ES-I3 (cell line): ENCODE measurements around the gene LIPH.
"Not testable (repeated sequence)": the region's sequence is repeated elsewhere in the genome, so short reads cannot be mapped to it uniquely, and the experiment has no call there.

Experiments
- H3K36me3 ChIP-seq: 2 replicates; pipeline ENCODE4 v1.6.1; 2013; ENCODE audit warnings: mild to moderate bottlenecking, low read length, control low read depth, moderate library complexity; ENCODE audit not compliant: insufficient read depth
- H3K4me1 ChIP-seq: 2 replicates; pipeline ENCODE4 v1.6.1; 2013; ENCODE audit warnings: mild to moderate bottlenecking, control low read depth, low read length; ENCODE audit not compliant: insufficient read depth
- H3K9ac ChIP-seq: 2 replicates; pipeline ENCODE4 v1.6.1; 2013; ENCODE audit warnings: low read depth, mild to moderate bottlenecking, low read length, moderate library complexity
- H3K9me3 ChIP-seq: 2 replicates; pipeline ENCODE4 v1.6.1; 2013; ENCODE audit warnings: mild to moderate bottlenecking, low read length, moderate library complexity; ENCODE audit not compliant: control insufficient read depth, insufficient read depth

The LIPH gene

GRCh38 chr3:185560676-185561075, 8.3 kb upstream of the LIPH start:
- Histone ChIP-seq H3K9me3 (no peaks in the 10 kb centered on the region), H3K4me1 (peaks cover 21% of the 10 kb centered on the region), H3K36me3 (no peaks in the 10 kb centered on the region), H3K9ac (peak overlapping the region; percentile 17; the same call in 1 of the 2 replicates)

- H3K9ac ChIP-seq = peak overlapping the region; percentile 33
- H3K4me1 ChIP-seq = peaks cover 21% of the 10 kb centered on the region
- no peaks in the 10 kb centered on the region for H3K9me3 ChIP-seq
- no peaks in the 10 kb centered on the region for H3K36me3 ChIP-seq
Measured at GRCh38 chr3:185559706-185560090, 7.3 kb upstream of the LIPH start.

- no peak overlapping the region for H3K9ac ChIP-seq
- no peaks in the 10 kb centered on the region for H3K9me3 ChIP-seq
- peaks cover 21% of the 10 kb centered on the region for H3K4me1 ChIP-seq
Measured at GRCh38 chr3:185558395-185558794, 6.0 kb upstream of the LIPH start.

GRCh38 chr3:185556640-185557039, 4.3 kb upstream of the LIPH start:
- H3K36me3 ChIP-seq, H3K9ac ChIP-seq, H3K9me3 ChIP-seq: not testable (repeated sequence)
- H3K4me1 ChIP-seq = peaks cover 14% of the 10 kb centered on the region

More at GRCh38 chr3:185558395-185558794, 6.0 kb upstream of the LIPH start:
- no peaks in the 10 kb centered on the region for H3K36me3 ChIP-seq

GRCh38 chr3:185555860-185556347, 3.5 kb upstream of the LIPH start:
- Histone ChIP-seq H3K9me3 (no peaks in the 10 kb centered on the region), H3K9ac (no peak overlapping the region), H3K4me1 (peaks cover 7% of the 10 kb centered on the region), H3K36me3 (no peaks in the 10 kb centered on the region)

GRCh38 chr3:185555101-185555501, 2.7 kb upstream of the LIPH start:
- H3K9me3 ChIP-seq = no peaks in the 10 kb centered on the region
- no peak overlapping the region for H3K9ac ChIP-seq
- H3K4me1 ChIP-seq = peaks cover 6% of the 10 kb centered on the region
- no peaks in the 10 kb centered on the region for H3K36me3 ChIP-seq

- no peaks in the 10 kb centered on the region for H3K36me3 ChIP-seq
- no peak overlapping the region for H3K9ac ChIP-seq
- no peaks in the 10 kb centered on the region for H3K9me3 ChIP-seq
- H3K4me1 ChIP-seq = no peaks in the 10 kb centered on the region; the same call in none of the 2 replicates
Measured at GRCh38 chr3:185549651-185550111, 2.7 kb downstream of the LIPH start.

GRCh38 chr3:185549122-185549521, 3.3 kb downstream of the LIPH start:
- H3K9me3 ChIP-seq = no peaks in the 10 kb centered on the region
- no peaks in the 10 kb centered on the region; the same call in none of the 2 replicates for H3K4me1 ChIP-seq
- no peaks in the 10 kb centered on the region for H3K36me3 ChIP-seq
- H3K9ac ChIP-seq = no peak overlapping the region

GRCh38 chr3:185540695-185541094, 11.7 kb downstream of the LIPH start:
- no peak overlapping the region for H3K9ac ChIP-seq
- H3K9me3 ChIP-seq = no peaks in the 10 kb centered on the region
- no peaks in the 10 kb centered on the region for H3K36me3 ChIP-seq
- H3K4me1 ChIP-seq = no peaks in the 10 kb centered on the region; the same call in none of the 2 replicates

GRCh38 chr3:185539934-185540333, 12.5 kb downstream of the LIPH start:
- Histone ChIP-seq H3K36me3 (no peaks in the 10 kb centered on the region), H3K4me1 (no peaks in the 10 kb centered on the region; the same call in none of the 2 replicates), H3K9me3 (no peaks in the 10 kb centered on the region), H3K9ac (no peak overlapping the region)

- H3K9me3 ChIP-seq = no peaks in the 10 kb centered on the region
- H3K36me3 ChIP-seq = no peaks in the 10 kb centered on the region
- no peaks in the 10 kb centered on the region; the same call in 1 of the 2 replicates for H3K4me1 ChIP-seq
- H3K9ac ChIP-seq = no peak overlapping the region
Measured at GRCh38 chr3:185537369-185537970, 14.9 kb downstream of the LIPH start.

- no peaks in the 10 kb centered on the region for H3K36me3 ChIP-seq
- no peak overlapping the region for H3K9ac ChIP-seq
- no peaks in the 10 kb centered on the region for H3K9me3 ChIP-seq
- no peaks in the 10 kb centered on the region; the same call in 1 of the 2 replicates for H3K4me1 ChIP-seq
Measured at GRCh38 chr3:185534511-185534910, 17.9 kb downstream of the LIPH start.

GRCh38 chr3:185532901-185533300, 19.5 kb downstream of the LIPH start:
- H3K9me3 ChIP-seq = no peaks in the 10 kb centered on the region
- no peaks in the 10 kb centered on the region for H3K36me3 ChIP-seq
- no peaks in the 10 kb centered on the region; the same call in 1 of the 2 replicates for H3K4me1 ChIP-seq
- H3K9ac ChIP-seq = no peak overlapping the region

- H3K36me3 ChIP-seq = no peaks in the 10 kb centered on the region
- no peak overlapping the region for H3K9ac ChIP-seq
Measured at GRCh38 chr3:185530856-185531255, 21.5 kb downstream of the LIPH start.

GRCh38 chr3:185528532-185528931, 23.9 kb downstream of the LIPH start:
- Histone ChIP-seq H3K9me3 (no peaks in the 10 kb centered on the region), H3K4me1 (no peaks in the 10 kb centered on the region), H3K36me3 (no peaks in the 10 kb centered on the region), H3K9ac (no peak overlapping the region)

More at GRCh38 chr3:185530856-185531255, 21.5 kb downstream of the LIPH start:
- no peaks in the 10 kb centered on the region for H3K4me1 ChIP-seq
- H3K9me3 ChIP-seq = no peaks in the 10 kb centered on the region
